A673 (cell line): ENCODE measurements around the gene ECEL1. TPM values are rescaled to one million over a fixed set of nuclear protein-coding genes. Genes with fewer than 3 reads are reported as not detected.

ENCODE experiments used
- BruUV-seq: library from RNA; stranded (reverse); fragments of 400-500 nt; replicated peaks from 2 replicates; lab custom pipeline; 2021; lab: Mats Ljungman, UMichigan
- CTCF ChIA-PET: fragments of 300-600 bp; sonication (Branson Sonifier 250); formaldehyde crosslinking; loops from one replicate; lab custom pipeline; 2022; ENCODE audit warnings: antibody characterized with exemption; lab: Charles Lee
- POLR2A ChIA-PET: fragments of 300-600 bp; sonication (Branson Sonifier 250); formaldehyde crosslinking; loops from one replicate; lab custom pipeline; 2022; ENCODE audit warnings: antibody characterized with exemption; ENCODE audit not compliant: low non-redundant PET; lab: Charles Lee
- DNase-seq: peaks from one replicate; pipeline ENCODE4 v3.0.0-alpha.2; 2015; ENCODE audit warnings: low spot score
- H3K27ac ChIP-seq: fragments of 200-600 bp; sonication (generic); 2 replicates; pipeline ENCODE4 v1.5.1; 2016; ENCODE audit warnings: mixed run types, low read depth, mild to moderate bottlenecking, mixed read lengths, antibody characterized with exemption, low read length; ENCODE audit not compliant: poor library complexity, severe bottlenecking
- H3K27me3 ChIP-seq: fragments of 200-600 bp; sonication (generic); replicated peaks from 2 replicates; pipeline ENCODE4 v1.6.1; 2017; ENCODE audit warnings: mixed run types, low read depth, mild to moderate bottlenecking, mixed read lengths, antibody characterized with exemption, low read length; ENCODE audit not compliant: insufficient read depth, poor library complexity
- H3K36me3 ChIP-seq: fragments of 200-600 bp; sonication (generic); 2 replicates; pipeline ENCODE4 v1.6.1; 2016; ENCODE audit warnings: mixed run types, mild to moderate bottlenecking, mixed read lengths, antibody characterized with exemption, low read length; ENCODE audit not compliant: insufficient read depth, poor library complexity, severe bottlenecking
- H3K4me1 ChIP-seq: fragments of 200-600 bp; sonication (generic); 2 replicates; pipeline ENCODE4 v1.6.1; 2017; ENCODE audit warnings: mixed run types, mild to moderate bottlenecking, mixed read lengths, antibody characterized with exemption, low read length; ENCODE audit not compliant: insufficient read depth, poor library complexity, severe bottlenecking
- H3K4me3 ChIP-seq: fragments of 200-600 bp; sonication (generic); 2 replicates; pipeline ENCODE4 v1.5.1; 2016; ENCODE audit warnings: low read depth, mixed run types, mild to moderate bottlenecking, mixed read lengths, low read length; ENCODE audit not compliant: poor library complexity, severe bottlenecking
- H3K9me3 ChIP-seq: fragments of 200-600 bp; sonication (generic); 2 replicates; pipeline ENCODE4 v1.6.1; 2016; ENCODE audit warnings: mixed run types, low read depth, mild to moderate bottlenecking, mixed read lengths, antibody characterized with exemption, low read length; ENCODE audit not compliant: poor library complexity, severe bottlenecking
- EZH2 ChIP-seq: fragments of 200-600 bp; sonication (generic); IDR thresholded peaks from 2 replicates; pipeline ENCODE4 v1.6.1; 2017; ENCODE audit warnings: borderline replicate concordance, low read depth, mild to moderate bottlenecking, mixed read lengths, antibody characterized with exemption, low read length; ENCODE audit not compliant: poor library complexity, severe bottlenecking
- intact Hi-C: fragments of 100-400 bp; cut with micrococcal nuclease; formaldehyde crosslinking; loops from one replicate; pipeline ENCODE4 v1.10.0; 2022; ENCODE audit not compliant: unreplicated experiment
- total RNA-seq: library from RNA; stranded (reverse); gene quantifications from 2 replicates; pipeline ENCODE4 v1.2.3, GENCODE V29; 2021
- TF ChIP-seq, protein P1 (sequence below): fragments of 300-800, 200-600 bp; sonication (generic); conservative IDR thresholded peaks from 2 replicates; pipeline ENCODE4 v1.5.1; 2017; ENCODE audit warnings: low read depth, mild to moderate bottlenecking, antibody characterized with exemption, low read length, moderate library complexity, mixed read lengths

The ECEL1 gene
- total RNA-seq, 1 experiment from 2014 or later = 0.19 TPM

GRCh38 chr2:232496501-232497270, 9.1 kb upstream of the ECEL1 start:
- ChIA-PET CTCF (no interaction called here), POLR2A (no interaction called here)
- no TSS peak for BruUV-seq
- intact Hi-C loops = no loop called here
- Histone ChIP-seq H3K4me3 (no peak overlapping the region), H3K27me3 (no peaks in the 10 kb centered on the region), H3K9me3 (no peaks in the 10 kb centered on the region), H3K27ac (no peak overlapping the region), H3K36me3 (no peaks in the 10 kb centered on the region), H3K4me1 (peaks cover under 1% of the 10 kb centered on the region)
- DNase-seq = no peak
- TF ChIP-seq, protein P1, sequence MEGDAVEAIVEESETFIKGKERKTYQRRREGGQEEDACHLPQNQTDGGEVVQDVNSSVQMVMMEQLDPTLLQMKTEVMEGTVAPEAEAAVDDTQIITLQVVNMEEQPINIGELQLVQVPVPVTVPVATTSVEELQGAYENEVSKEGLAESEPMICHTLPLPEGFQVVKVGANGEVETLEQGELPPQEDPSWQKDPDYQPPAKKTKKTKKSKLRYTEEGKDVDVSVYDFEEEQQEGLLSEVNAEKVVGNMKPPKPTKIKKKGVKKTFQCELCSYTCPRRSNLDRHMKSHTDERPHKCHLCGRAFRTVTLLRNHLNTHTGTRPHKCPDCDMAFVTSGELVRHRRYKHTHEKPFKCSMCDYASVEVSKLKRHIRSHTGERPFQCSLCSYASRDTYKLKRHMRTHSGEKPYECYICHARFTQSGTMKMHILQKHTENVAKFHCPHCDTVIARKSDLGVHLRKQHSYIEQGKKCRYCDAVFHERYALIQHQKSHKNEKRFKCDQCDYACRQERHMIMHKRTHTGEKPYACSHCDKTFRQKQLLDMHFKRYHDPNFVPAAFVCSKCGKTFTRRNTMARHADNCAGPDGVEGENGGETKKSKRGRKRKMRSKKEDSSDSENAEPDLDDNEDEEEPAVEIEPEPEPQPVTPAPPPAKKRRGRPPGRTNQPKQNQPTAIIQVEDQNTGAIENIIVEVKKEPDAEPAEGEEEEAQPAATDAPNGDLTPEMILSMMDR = no peak
- TF ChIP-seq EZH2 = no peak

GRCh38 chr2:232495292-232495691, 7.7 kb upstream of the ECEL1 start:
- no peaks in the 10 kb centered on the region for H3K9me3 ChIP-seq
- no peak overlapping the region for H3K4me3 ChIP-seq
- BruUV-seq = no TSS peak
- ChIA-PET POLR2A (interaction anchor here (0.6 kb wide), 1 partner anchor 1407 kb away, joined by 12 read pairs; no protein-coding TSS in a partner anchor), CTCF (no interaction called here)
- no peak for DNase-seq
- no peaks in the 10 kb centered on the region for H3K27me3 ChIP-seq
- intact Hi-C loops = no loop called here
- H3K27ac ChIP-seq = no peak overlapping the region
- TF ChIP-seq, protein P1 = no peak
- no peak for TF ChIP-seq EZH2
- H3K4me1 ChIP-seq = no peaks in the 10 kb centered on the region
- no peaks in the 10 kb centered on the region for H3K36me3 ChIP-seq

DNA sequence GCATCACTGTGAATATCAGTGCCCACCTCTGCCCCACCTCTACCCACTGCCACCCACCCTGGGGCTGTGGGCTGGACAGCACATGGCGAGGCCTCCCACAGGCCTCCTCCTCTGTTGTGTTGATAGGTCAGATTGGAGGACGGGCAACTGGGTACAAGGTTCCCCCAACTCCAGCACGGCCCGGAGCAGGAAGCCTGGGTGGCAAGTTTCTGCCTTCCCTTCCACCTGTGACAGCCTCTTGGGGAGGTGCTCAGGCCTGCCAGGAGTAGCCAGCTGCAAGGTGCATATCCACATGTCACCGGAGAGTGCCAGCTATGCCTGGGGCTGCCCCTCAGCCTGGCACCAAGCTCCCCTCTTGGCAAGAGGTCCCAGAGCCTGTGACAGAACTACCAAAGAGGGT, 6.9 kb upstream of the ECEL1 start:
- H3K9me3 ChIP-seq = no peaks in the 10 kb centered on the region
- intact Hi-C loops = no loop called here
- ChIA-PET POLR2A (no interaction called here), CTCF (interaction anchor here (0.7 kb wide), 1 partner anchor 12 kb away, joined by 3 read pairs; no protein-coding TSS in a partner anchor)
- BruUV-seq = no TSS peak
- no peak overlapping the region for H3K4me3 ChIP-seq
- no peaks in the 10 kb centered on the region for H3K36me3 ChIP-seq
- TF ChIP-seq, protein P1 = no peak
- no peak for TF ChIP-seq EZH2
- H3K27me3 ChIP-seq = no peaks in the 10 kb centered on the region
- DNase-seq = no peak
- no peaks in the 10 kb centered on the region for H3K4me1 ChIP-seq
- no peak overlapping the region for H3K27ac ChIP-seq
